VCaP (cell line): ENCODE results near the gene ADGRA3.

Experiments used
- H3K27ac ChIP-seq: fragments of 450-650 bp; 2 replicates; pipeline ENCODE4 v1.5.1; 2017
- CTCF ChIP-seq: fragments of 450-650 bp; conservative IDR thresholded peaks from 2 replicates; pipeline ENCODE4 v1.5.1; 2017; ENCODE audit warnings: mild to moderate bottlenecking, moderate library complexity

The ADGRA3 gene

GRCh38 chr4:22372986-22373385, 142.9 kb downstream of the ADGRA3 start:
- TF ChIP-seq CTCF, result no peak
- no peak overlapping the region for H3K27ac ChIP-seq

GRCh38 chr4:22369901-22370562, 145.8 kb downstream of the ADGRA3 start:
- no peak for TF ChIP-seq CTCF

GRCh38 chr4:22363787-22364186, 152.1 kb downstream of the ADGRA3 start:
- TF ChIP-seq CTCF, result no peak
- no peak overlapping the region for H3K27ac ChIP-seq

More at GRCh38 chr4:22369901-22370562, 145.8 kb downstream of the ADGRA3 start:
- H3K27ac ChIP-seq, result no peak overlapping the region

- no peak overlapping the region for H3K27ac ChIP-seq
- no peak for TF ChIP-seq CTCF
Observed at GRCh38 chr4:22363036-22363435, 152.8 kb downstream of the ADGRA3 start.

- TF ChIP-seq CTCF, result peak; percentile 74
- no peak overlapping the region for H3K27ac ChIP-seq
Observed at GRCh38 chr4:22356987-22357596, 158.8 kb downstream of the ADGRA3 start.

- H3K27ac ChIP-seq, result no peak overlapping the region
- TF ChIP-seq CTCF, result no peak
Observed at GRCh38 chr4:22348410-22348809, 167.5 kb downstream of the ADGRA3 start.

- no peak overlapping the region for H3K27ac ChIP-seq
- no peak for TF ChIP-seq CTCF
Observed at GRCh38 chr4:22345678-22346077, 170.2 kb downstream of the ADGRA3 start.
